GM18868 (cell line): ENCODE measurements around the gene DMD.
"Not testable (repeated sequence)": the region's sequence is repeated elsewhere in the genome, so short reads cannot be mapped to it uniquely, and the experiment has no call there.

Experiments
- ATAC-seq: cut with Tn5 transposase; IDR thresholded peaks from one replicate; pipeline ENCODE4 v1.9.1; 2021; ENCODE audit warnings: mild to moderate bottlenecking, moderate library complexity; ENCODE audit not compliant: unreplicated experiment

DMD gene

GRCh38 chrX:31377821-31378220, 1833.5 kb downstream of the DMD start:
- ATAC-seq, result not testable (repeated sequence)

GRCh38 chrX:31376408-31377022, 1834.8 kb downstream of the DMD start:
- no peak for ATAC-seq

- no peak for ATAC-seq
Measured at GRCh38 chrX:31374786-31375185, 1836.6 kb downstream of the DMD start.

- no peak for ATAC-seq
Measured at GRCh38 chrX:31371956-31372355, 1839.4 kb downstream of the DMD start.

- no peak for ATAC-seq
Measured at GRCh38 chrX:31367816-31368215, 1843.5 kb downstream of the DMD start.

- no peak for ATAC-seq
Measured at GRCh38 chrX:31366041-31366440, 1845.3 kb downstream of the DMD start.

- ATAC-seq, result no peak
Measured at GRCh38 chrX:31356275-31357212, 1854.8 kb downstream of the DMD start.

- ATAC-seq, result no peak
Measured at GRCh38 chrX:31355206-31355955, 1856.0 kb downstream of the DMD start.

- ATAC-seq, result no peak
Measured at GRCh38 chrX:31353095-31353494, 1858.3 kb downstream of the DMD start.

- no peak for ATAC-seq
Measured at GRCh38 chrX:31350808-31351074, 1860.6 kb downstream of the DMD start.

GRCh38 chrX:31349515-31349914, 1861.8 kb downstream of the DMD start:
- no peak for ATAC-seq

- no peak for ATAC-seq
Measured at GRCh38 chrX:31340587-31340986, 1870.8 kb downstream of the DMD start.

GRCh38 chrX:31338991-31339350, 1872.4 kb downstream of the DMD start:
- no peak for ATAC-seq

GRCh38 chrX:31337332-31337731, 1874.0 kb downstream of the DMD start:
- no peak for ATAC-seq

- no peak for ATAC-seq
Measured at GRCh38 chrX:31336419-31336818, 1874.9 kb downstream of the DMD start.

- ATAC-seq, result no peak
Measured at GRCh38 chrX:31334997-31335396, 1876.4 kb downstream of the DMD start.

GRCh38 chrX:31333165-31333831, 1878.1 kb downstream of the DMD start:
- no peak for ATAC-seq

GRCh38 chrX:31331928-31332327, 1879.4 kb downstream of the DMD start:
- no peak for ATAC-seq

GRCh38 chrX:31331015-31331414, 1880.3 kb downstream of the DMD start:
- ATAC-seq, result no peak

GRCh38 chrX:31329298-31329697, 1882.1 kb downstream of the DMD start:
- ATAC-seq, result peak; percentile 91

GRCh38 chrX:31323658-31324057, 1887.7 kb downstream of the DMD start:
- ATAC-seq, result peak; percentile 98
